Ishikawa (cell line): ENCODE data around the gene KCNA2.

Experiments used
- CEBPB ChIP-seq: IDR thresholded peaks from 2 replicates; pipeline ENCODE4 v1.6.1; 2012
- CREB1 ChIP-seq: IDR thresholded peaks from 2 replicates; pipeline ENCODE4 v1.6.1; 2012; ENCODE audit warnings: low read depth
- EGR1 ChIP-seq: IDR thresholded peaks from 2 replicates; pipeline ENCODE4 v1.6.1; 2012
- EP300 ChIP-seq: IDR thresholded peaks from 2 replicates; pipeline ENCODE4 v1.6.1; 2012; ENCODE audit warnings: borderline replicate concordance
- FOXM1 ChIP-seq: IDR thresholded peaks from 2 replicates; pipeline ENCODE4 v1.6.1; 2012; ENCODE audit warnings: low read depth, borderline replicate concordance
- MAX ChIP-seq: IDR thresholded peaks from 2 replicates; pipeline ENCODE4 v1.6.1; 2012
- NFIC ChIP-seq: IDR thresholded peaks from 2 replicates; pipeline ENCODE4 v1.6.1; 2012
- RAD21 ChIP-seq: IDR thresholded peaks from 2 replicates; pipeline ENCODE4 v1.6.1; 2012; ENCODE audit warnings: low read depth
- REST ChIP-seq: IDR thresholded peaks from 2 replicates; pipeline ENCODE4 v1.6.1; 2012; ENCODE audit warnings: low read depth, mild to moderate bottlenecking
- TAF1 ChIP-seq: IDR thresholded peaks from 2 replicates; pipeline ENCODE4 v1.6.1; 2012; ENCODE audit warnings: low read depth, mild to moderate bottlenecking
- TCF12 ChIP-seq: IDR thresholded peaks from 2 replicates; pipeline ENCODE4 v1.6.1; 2012; ENCODE audit warnings: low read depth
- TEAD4 ChIP-seq: IDR thresholded peaks from 2 replicates; pipeline ENCODE4 v1.6.1; 2012
- USF1 ChIP-seq: IDR thresholded peaks from 2 replicates; pipeline ENCODE4 v1.6.1; 2012
- YY1 ChIP-seq: IDR thresholded peaks from 2 replicates; pipeline ENCODE4 v1.6.1; 2012; ENCODE audit warnings: low read depth
- ZBTB7A ChIP-seq: IDR thresholded peaks from 2 replicates; pipeline ENCODE4 v1.6.1; 2012; ENCODE audit warnings: low read depth

The KCNA2 gene

GRCh38 chr1:110600716-110601115 lies 5.4 kb downstream of the KCNA2 start:
- no peak for TF ChIP-seq REST
- no peak for TF ChIP-seq TCF12
- no peak for TF ChIP-seq TAF1
- TF ChIP-seq RAD21 = no peak
- no peak for TF ChIP-seq NFIC
- no peak for TF ChIP-seq YY1
- TF ChIP-seq MAX = no peak
- TF ChIP-seq USF1 = no peak
- no peak for TF ChIP-seq FOXM1
- no peak for TF ChIP-seq ZBTB7A
- no peak for TF ChIP-seq EGR1
- TF ChIP-seq CREB1 = no peak
- no peak for TF ChIP-seq EP300
- TF ChIP-seq CEBPB = no peak
- TF ChIP-seq TEAD4 = no peak

GRCh38 chr1:110597966-110598365 lies 8.2 kb downstream of the KCNA2 start:
- no peak for TF ChIP-seq TAF1
- TF ChIP-seq FOXM1 = no peak
- no peak for TF ChIP-seq NFIC
- no peak for TF ChIP-seq REST

GRCh38 chr1:110596312-110596711 lies 9.8 kb downstream of the KCNA2 start:
- TF ChIP-seq EGR1 = no peak
- TF ChIP-seq TAF1 = no peak
- TF ChIP-seq RAD21 = no peak
- no peak for TF ChIP-seq YY1
- no peak for TF ChIP-seq EP300
- no peak for TF ChIP-seq FOXM1
- TF ChIP-seq CREB1 = no peak
- no peak for TF ChIP-seq NFIC
- TF ChIP-seq MAX = no peak
- TF ChIP-seq TEAD4 = no peak
- no peak for TF ChIP-seq REST
- no peak for TF ChIP-seq ZBTB7A

- no peak for TF ChIP-seq RAD21
Measured at GRCh38 chr1:110595353-110595710, 10.8 kb downstream of the KCNA2 start.

GRCh38 chr1:110594456-110595352 lies 11.5 kb downstream of the KCNA2 start:
- TF ChIP-seq EGR1 = no peak
- TF ChIP-seq CREB1 = no peak
- no peak for TF ChIP-seq TAF1
- TF ChIP-seq USF1 = no peak
- TF ChIP-seq NFIC = no peak
- no peak for TF ChIP-seq MAX
- no peak for TF ChIP-seq EP300
- TF ChIP-seq TEAD4 = no peak
- TF ChIP-seq RAD21 = no peak
- TF ChIP-seq ZBTB7A = no peak
- TF ChIP-seq REST = no peak
- no peak for TF ChIP-seq TCF12
- no peak for TF ChIP-seq FOXM1
- TF ChIP-seq YY1 = no peak
- no peak for TF ChIP-seq CEBPB
